GM19193 (cell line): ENCODE results near the gene FAM20B.

ENCODE experiments used
- POLR2A ChIP-seq: IDR thresholded peaks from 4 replicates; pipeline ENCODE4 v1.6.1; 2011; ENCODE audit not compliant: insufficient read depth, insufficient read length; ENCODE audit errors: extremely low read depth

FAM20B gene

DNA sequence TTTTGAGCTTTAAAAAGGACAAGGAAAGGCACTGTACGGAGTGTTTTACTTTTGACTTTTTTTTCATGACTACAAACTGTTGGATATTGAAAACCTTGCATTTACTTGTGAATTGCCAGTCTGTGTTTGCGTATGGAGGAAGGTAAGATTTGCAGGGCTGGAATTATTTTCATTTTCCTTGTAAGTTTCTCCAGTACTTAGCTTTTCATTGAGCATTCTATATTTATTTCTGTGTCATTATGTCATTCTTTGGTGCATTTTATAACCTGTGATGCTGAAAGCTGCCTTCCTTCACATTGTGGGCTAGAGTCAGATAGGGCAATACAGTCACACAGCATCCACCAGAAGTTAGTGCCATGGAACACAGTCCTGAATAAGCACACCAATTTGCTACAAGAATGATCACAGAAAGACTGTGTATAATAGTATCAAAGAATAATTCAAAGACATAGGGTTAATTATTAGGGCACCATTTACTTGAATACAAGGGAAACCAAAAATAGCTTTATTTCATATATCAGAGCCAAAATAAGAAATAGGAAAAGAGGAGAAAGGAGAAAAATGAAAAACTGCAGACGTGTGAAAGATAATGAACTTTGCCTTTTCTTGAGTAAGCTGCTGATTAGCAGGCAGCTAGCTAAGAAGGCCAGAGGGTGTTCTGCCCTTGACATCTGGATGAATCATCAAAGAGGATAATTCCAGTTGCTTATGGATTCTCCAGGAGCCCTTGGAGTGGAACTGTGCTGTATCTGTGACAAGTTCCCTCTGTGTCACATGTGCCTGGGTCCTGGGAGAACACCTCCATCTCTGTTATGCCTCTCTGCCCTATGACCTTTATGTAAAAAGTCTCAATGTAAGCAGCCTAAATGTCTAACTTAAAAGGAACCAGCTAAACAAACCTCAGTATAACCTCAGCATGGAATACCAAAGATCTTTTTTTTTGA lies 8.0 kb upstream of the FAM20B start:
- TF ChIP-seq POLR2A = no peak

DNA sequence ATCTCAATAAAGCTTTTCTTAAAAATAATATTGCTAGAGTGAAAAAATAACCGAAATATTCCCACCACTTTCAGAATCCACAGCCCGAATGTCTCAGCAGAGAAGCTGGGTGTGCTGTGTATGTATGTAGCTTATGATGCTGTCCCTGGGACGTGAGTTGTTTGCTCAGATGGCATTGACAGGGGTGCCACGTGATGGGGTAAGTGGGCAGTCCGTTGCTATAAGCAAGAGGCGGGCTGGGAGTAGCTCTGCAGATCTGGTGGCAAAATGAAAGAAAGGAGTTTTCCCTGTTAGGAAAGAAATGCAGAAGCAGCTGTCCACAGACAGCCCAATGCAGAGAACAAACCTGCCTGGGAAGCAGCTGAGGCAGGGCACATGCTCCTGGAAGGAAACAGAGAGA lies 3.8 kb upstream of the FAM20B start:
- TF ChIP-seq POLR2A = no peak

DNA sequence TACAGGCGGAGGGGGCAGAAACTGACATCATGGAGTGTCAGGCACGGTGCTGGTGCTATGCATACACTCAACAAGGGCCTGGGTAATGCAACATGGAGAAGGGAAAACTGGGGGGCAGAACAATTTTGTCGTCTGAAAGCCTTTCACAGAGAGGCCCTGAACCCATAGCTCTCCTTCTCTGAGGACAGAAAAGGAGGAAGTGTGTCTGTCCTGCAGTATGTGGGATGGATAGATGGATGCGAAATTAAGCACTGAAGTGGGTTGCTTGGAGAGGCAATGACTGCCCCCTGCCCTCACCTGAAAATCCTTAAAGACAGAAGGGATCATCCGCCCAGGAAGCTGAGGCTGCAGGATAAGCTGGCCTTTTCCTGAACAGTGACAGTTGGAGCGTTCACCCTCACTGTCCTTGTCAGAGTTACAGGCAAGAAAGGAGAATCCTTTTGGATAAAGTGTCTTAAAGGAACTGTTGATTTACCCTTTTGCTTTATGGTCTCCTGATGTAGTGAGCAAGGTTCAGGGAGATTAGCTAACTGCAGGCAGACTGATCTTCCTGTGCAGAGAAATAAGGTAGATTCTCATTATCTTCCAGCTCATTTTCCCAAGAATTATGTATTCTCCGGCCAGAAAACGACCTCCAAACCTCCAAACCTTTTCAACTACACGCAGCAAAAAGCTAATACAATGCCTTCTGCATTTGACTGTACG lies 1.6 kb upstream of the FAM20B start:
- no peak for TF ChIP-seq POLR2A

DNA sequence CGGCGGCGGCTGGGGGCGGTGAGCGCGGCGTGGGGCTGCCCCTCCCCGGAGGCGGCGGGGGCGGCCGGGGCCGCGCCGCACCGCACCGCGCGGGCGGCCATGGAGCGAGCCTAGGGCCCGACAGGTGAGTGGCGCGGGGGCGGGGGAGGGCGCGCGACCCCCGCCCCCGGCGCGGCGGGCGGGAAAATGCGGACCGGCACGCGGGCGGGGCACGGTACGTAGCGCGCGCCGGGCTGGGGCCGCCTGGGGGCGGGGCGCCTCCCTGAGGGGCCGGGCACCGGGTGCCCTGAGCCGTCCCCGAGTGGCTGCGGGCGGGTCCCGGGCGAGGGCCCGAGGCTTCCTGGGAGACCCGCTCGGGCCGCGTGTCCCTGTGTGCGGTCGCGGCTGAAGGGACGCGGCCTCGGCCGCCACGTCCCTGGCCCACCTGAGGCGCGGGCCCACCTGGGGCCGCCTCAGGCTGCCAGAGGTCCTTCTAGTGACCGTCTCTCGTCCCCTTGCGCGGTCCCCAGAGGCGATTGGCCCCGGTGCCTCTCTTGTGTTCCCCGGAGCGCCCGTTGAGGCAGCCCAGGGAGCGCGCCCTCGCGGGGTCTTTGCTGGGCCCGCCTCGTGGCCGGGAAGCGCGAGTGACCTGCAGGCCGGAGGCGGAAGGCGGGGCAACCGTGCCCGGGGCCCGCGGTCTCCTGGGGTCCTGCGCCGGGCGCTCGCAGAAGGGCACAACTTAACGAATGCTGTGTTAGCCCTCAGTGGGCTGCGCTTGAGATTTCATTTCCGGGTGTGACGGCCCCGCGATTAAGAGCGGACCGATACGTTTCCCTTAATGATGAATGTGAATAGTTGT lies 500 bp downstream of the FAM20B start:
- TF ChIP-seq POLR2A = peak; percentile 71

DNA sequence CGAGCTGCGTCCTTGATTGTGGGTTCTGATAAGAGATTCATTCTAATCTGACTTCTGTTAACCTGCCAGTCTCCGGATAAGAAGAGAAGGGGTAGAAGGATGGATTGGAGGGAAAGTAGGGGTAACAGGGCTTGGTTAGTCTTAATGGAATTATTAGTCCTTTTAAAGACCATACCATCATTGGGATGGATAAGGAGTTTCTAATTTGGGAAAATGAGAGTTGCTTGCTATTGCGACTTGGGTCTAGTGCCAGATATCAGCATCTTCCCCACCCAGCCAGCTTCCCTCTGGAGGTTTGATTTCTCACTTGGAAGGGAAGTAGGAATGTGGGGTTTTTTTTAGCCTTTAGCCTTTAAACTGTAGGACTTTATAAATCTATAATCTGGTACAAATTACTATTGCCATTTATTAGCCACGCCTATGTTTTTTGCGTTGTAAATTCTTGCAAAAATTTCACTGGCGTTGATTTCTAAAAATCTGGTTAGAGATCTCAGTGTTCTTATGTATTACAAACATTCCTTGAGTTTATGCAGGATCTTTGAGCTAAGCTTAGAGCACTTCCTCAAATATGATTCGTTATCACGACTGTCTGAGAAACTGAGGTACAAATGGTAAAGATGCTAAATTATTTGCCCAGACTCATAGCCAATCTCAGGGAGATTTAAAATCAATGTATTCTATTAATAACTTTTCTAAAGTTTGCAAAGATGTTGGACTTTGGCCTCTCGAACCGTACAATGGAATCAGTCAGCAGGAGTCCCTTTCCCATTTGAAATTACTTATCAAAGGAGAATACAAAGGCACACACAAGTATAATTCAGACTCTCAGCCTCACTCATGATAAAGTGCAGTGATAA lies 1.3 kb downstream of the FAM20B start:
- no peak for TF ChIP-seq POLR2A

DNA sequence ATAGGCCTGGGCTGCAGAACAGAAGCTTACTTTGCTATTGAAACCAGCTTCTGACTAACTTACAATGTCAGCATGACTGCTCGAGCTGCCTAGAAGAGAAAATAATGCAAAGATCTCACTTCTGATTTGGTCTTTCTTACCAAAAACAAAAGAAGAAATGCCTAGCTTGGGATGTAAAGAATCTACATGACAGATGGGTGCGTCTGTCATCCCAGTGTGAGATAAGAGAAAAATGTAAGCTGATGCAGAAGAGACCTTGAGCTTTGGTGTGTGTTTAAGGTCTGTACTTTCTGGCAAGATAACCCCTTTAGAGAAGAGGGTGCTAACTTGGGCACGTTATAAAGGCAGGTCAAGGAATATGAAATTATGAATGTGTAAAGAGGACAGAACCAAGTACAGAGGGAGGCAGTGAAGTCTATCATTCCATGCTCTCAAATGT lies 3.6 kb downstream of the FAM20B start:
- TF ChIP-seq POLR2A = no peak

DNA sequence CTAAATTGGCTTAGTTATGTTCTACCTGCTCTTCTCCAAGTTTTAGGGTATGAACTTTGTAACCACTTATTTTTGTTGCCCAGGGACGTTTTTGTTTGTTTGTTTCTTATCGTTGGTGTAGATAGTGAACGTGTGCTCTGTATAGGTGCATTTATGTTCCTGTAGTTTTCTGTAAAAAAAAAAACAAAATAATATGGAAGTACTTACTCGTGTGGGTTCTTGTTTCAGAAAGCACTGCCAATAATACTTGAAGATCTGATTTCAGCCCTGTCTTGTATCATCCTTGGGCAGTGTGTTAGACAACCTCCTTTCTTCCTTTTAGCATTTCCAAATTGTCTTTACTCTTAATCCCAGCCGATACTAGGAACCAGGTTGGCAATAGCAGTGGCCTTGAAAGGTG lies 4.4 kb downstream of the FAM20B start:
- no peak for TF ChIP-seq POLR2A

DNA sequence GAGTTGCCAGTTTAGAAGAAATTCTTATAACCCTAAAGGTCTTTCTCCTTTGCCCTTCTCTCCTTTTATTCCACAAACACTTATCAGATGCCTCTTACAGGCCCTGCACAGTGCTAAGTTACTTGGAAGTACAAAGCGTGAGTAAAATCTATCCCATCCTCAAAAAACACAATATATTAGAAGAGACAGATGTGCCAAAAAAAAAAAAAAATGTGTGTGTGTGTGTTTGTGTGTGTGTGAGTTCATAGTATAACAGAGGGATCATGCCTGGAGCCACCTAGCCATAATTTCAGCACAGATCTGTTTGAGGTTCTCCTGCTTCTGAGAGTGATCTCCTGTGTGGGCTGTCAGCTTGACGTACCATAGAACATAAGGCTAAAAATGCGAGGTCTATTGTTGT lies 5.0 kb downstream of the FAM20B start:
- TF ChIP-seq POLR2A = no peak

DNA sequence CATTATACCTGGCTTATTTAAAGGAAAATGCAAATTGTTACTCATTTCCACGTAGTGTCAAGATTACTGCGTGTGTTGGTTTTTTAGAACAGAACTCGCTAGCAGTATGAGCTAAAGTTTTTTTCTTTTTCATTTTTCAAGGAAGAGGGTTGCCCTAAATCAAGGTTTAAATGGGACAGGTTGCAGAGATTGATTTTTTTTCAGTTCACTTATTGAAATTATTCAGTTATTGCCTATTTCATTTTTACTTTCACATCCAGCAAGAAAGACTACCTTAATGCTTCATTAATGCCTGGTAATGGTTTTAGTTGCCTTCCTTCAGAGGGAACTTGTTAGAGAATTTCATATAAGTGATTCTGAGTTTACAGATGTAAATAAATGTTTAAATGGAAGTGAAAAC lies 5.6 kb downstream of the FAM20B start:
- TF ChIP-seq POLR2A = no peak

DNA sequence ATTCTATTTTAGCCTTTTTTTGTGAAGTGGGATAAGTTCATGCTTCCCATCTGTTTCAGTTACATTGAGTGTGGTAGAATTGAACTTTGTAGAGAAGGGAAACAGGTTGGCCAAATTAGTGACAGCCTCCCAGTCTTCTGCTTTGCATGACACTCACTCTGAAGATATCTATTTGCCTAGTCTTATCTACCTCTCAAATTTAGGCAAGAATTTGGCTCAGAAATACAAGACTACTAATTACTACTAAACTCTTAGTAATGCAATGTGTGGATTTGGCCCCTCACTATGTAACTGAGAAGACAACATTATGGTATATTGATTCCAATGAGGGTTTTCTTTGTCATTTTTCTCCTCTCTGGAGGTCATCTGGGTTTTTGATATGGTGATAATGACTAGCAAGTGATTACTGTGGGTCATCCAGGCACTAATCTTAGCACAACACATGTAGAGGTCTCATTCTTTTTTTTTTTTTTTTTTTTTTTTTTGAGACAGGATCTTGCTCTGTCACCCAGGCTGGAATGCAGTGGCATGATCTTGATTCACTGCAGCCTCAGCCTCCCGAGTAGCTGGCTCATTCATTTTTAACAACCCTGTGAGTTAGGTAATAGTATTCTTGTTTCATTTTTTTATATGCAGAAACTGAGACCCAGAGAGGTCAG lies 6.3 kb downstream of the FAM20B start:
- TF ChIP-seq POLR2A = no peak

DNA sequence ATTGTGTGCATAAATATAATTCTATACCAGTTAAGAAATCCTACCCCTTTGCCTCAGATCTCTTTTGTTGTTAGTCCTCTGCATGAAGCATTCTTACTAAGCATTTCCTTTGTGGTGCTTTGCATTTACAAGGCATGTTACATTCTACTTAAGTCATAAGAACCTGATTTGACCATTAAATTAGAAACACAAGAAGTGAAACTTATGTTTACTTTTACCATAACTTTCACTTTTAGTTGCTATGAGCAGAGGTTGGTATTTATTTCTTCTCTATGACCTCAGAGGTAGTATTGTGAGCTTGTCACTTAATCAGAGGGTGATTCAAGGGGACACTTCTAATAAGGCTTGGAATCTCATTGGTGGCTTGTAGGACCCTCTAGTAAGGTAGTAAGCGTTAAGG lies 9.0 kb downstream of the FAM20B start:
- TF ChIP-seq POLR2A = no peak

DNA sequence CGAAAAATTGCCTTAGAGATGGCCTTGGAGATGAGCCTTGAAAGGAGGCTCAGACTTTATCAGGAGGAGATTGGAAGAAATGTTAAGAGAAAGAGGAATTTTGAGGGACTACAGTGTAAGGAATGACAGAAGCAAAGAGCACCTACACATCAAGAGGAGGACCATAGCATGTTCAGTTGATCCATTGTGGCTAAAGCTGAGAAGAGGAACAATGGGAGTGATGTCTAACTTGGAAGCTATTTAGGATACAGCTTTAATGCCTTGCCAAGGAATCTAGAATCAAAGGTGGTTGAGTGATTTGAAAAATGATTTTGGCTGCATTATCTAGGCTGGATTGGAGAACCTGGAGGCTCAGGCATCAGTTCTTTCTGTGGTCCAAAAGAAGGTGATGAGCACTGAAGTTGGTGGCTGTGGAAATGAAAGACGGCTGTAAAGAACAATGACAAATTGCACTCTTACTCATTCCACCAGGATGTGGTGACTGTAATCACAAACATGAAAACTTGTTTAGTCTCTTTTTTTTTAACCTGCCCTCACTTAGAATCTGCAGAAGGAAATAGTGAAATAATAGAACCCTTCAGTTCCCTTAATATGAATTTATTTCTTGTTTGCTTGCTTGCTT lies 11.3 kb downstream of the FAM20B start:
- no peak for TF ChIP-seq POLR2A

DNA sequence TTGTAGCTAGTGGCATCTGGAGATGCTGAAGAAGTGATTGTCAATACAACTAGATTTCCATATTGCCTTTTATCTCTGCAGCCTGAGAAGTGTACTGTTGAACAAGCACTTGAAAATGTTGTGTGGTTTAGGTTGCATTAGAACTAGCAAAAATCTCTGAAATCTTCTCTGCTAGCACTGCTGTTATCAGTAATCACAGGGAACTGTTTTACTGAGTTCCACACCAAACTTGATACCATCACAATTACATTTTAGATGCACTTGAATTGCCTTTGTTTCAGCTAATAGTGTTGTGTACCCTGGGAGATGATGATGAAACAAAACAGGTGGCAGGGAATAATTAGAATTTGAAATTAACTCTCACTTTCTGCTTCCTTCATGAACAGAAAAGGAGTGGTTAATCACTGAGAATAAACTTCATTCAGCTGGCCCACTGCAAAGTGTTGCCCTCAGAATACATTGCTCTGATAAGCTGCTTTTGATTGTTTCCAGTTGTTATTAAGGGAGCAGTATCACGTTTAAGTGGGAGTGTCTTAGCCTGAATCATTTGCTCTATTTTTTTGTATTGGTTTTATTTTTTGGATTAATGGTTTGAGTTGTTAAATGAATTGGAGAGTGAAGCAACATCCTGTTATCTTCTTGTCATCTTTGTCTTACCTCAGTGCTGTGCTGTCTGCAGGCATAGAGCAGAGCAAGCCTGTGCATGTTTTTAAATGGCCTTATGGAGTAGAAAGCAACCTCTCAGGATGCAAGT lies 13.0 kb downstream of the FAM20B start:
- no peak for TF ChIP-seq POLR2A

DNA sequence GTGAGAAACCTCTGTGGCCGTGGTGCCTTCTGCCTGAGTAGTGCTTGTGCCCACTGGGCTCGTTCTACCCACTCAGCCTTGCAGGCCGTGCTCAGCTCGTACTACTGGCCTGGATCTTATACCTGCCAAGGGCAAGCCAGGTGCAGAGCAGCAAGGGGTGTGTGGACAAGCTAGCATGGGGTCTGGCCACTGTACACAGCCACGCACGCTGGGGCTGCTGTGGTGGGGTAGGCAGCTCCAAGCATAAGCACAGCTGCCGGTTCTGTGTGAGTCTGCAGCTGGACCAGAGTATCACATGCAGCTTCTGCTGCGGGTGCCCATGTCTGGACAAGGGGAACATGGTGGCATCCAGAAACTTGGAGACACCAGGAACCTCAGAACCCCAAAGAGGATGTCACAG lies 16.4 kb downstream of the FAM20B start:
- no peak for TF ChIP-seq POLR2A
